Lower lobe of right lung (tissue), 2 donors: ENCODE results near the gene MRPL24. TPM values are rescaled to one million over a fixed set of nuclear protein-coding genes. Genes with fewer than 3 reads are reported as not detected.

Experiments used
- ATAC-seq, 2 donors: fragments of 200-7000 bp; cut with Tn5 transposase; one replicate each; pipeline ENCODE4 v1.9.1; 2020 to 2022; ENCODE audit warnings: mild to moderate bottlenecking in 2 of 2, moderate library complexity in 2 of 2
- DNase-seq: peaks from one replicate; pipeline ENCODE4 v3.0.0-alpha.2; 2020
- H3K27ac ChIP-seq: fragments of 200-600 bp; one replicate; pipeline ENCODE4 v1.8.0; 2022
- H3K27me3 ChIP-seq: fragments of 200-600 bp; one replicate; pipeline ENCODE4 v1.8.0; 2022; ENCODE audit warnings: low read depth
- H3K36me3 ChIP-seq: fragments of 200-600 bp; one replicate; pipeline ENCODE4 v1.8.0; 2022; ENCODE audit warnings: mild to moderate bottlenecking
- H3K4me1 ChIP-seq: fragments of 200-600 bp; one replicate; pipeline ENCODE4 v1.8.0; 2022
- H3K4me3 ChIP-seq: fragments of 200-600 bp; one replicate; pipeline ENCODE4 v1.8.0; 2022; ENCODE audit warnings: mild to moderate bottlenecking
- H3K9me3 ChIP-seq: fragments of 200-600 bp; one replicate; pipeline ENCODE4 v1.8.0; 2022
- CTCF ChIP-seq: fragments of 200-600 bp; IDR thresholded peaks from one replicate; pipeline ENCODE4 v1.8.0; 2022; ENCODE audit warnings: antibody characterized with exemption, mild to moderate bottlenecking
- intact Hi-C: fragments of 100-400 bp; cut with DNase I; formaldehyde crosslinking; loops from one replicate; pipeline ENCODE4 v1.11.0; 2022
- total RNA-seq: library from RNA; stranded (reverse); fragmentation: NEBNext Ultra II Directional; extraction: Animal tissue kit (Norgen Biotek cat#: 25700); gene quantifications from one replicate; pipeline ENCODE4 v1.2.1, GENCODE V29; 2021
- donor health status: DM: no; HTN: yes; CAD: no; lungs with severe emphysema.

MRPL24 gene
- total RNA-seq, 1 donor from 2014 or later = 43.7 TPM

- intact Hi-C loops = no loop called here
- Histone ChIP-seq H3K36me3 (peaks cover 60% of the 10 kb centered on the region), H3K4me1 (peaks cover 28% of the 10 kb centered on the region), H3K27ac (peak overlapping the region; percentile 75), H3K9me3 (no peaks in the 10 kb centered on the region), H3K27me3 (no peaks in the 10 kb centered on the region), H3K4me3 (peak overlapping the region; percentile 87)
- ATAC-seq (peak in 1 of 2 donors; percentile 10), DNase-seq (no peak)
- no peak for TF ChIP-seq CTCF
Observed at GRCh38 chr1:156740237-156740740, 599 bp downstream of the MRPL24 start.

GRCh38 chr1:156738916-156739315 lies 2.0 kb downstream of the MRPL24 start:
- no peak overlapping the region for H3K27ac ChIP-seq
- H3K36me3 ChIP-seq = peaks cover 58% of the 10 kb centered on the region
- DNase-seq (peak; percentile 6), ATAC-seq (no peak)
- H3K4me3 ChIP-seq = no peak overlapping the region
- H3K9me3 ChIP-seq = no peaks in the 10 kb centered on the region
- no peaks in the 10 kb centered on the region for H3K27me3 ChIP-seq
- no peak for TF ChIP-seq CTCF
- intact Hi-C loops = no loop called here
- H3K4me1 ChIP-seq = peaks cover 26% of the 10 kb centered on the region

- no peak overlapping the region for H3K27ac ChIP-seq
- intact Hi-C loops = no loop called here
- no peak overlapping the region for H3K4me3 ChIP-seq
- no peaks in the 10 kb centered on the region for H3K9me3 ChIP-seq
- ATAC-seq = no peak
- H3K36me3 ChIP-seq = peaks cover 58% of the 10 kb centered on the region
- peaks cover 26% of the 10 kb centered on the region for H3K4me1 ChIP-seq
- DNase-seq = peak; percentile 40
- no peak for TF ChIP-seq CTCF
- no peaks in the 10 kb centered on the region for H3K27me3 ChIP-seq
Observed at GRCh38 chr1:156738407-156738806, 2.5 kb downstream of the MRPL24 start.

- Histone ChIP-seq H3K27ac (no peak overlapping the region), H3K36me3 (peaks cover 59% of the 10 kb centered on the region), H3K4me1 (peaks cover 9% of the 10 kb centered on the region), H3K27me3 (no peaks in the 10 kb centered on the region), H3K9me3 (no peaks in the 10 kb centered on the region), H3K4me3 (no peak overlapping the region)
- intact Hi-C loops = no loop called here
- DNase-seq = no peak
- no peak for TF ChIP-seq CTCF
- ATAC-seq = no peak
Observed at GRCh38 chr1:156733989-156734584, 6.8 kb downstream of the MRPL24 start.

- Histone ChIP-seq H3K4me1 (peaks cover 48% of the 10 kb centered on the region), H3K9me3 (no peaks in the 10 kb centered on the region), H3K4me3 (peak within 1 kb of the TSS; percentile 90), H3K27me3 (no peaks in the 10 kb centered on the region), H3K36me3 (peaks cover 37% of the 10 kb centered on the region), H3K27ac (peak within 1 kb of the TSS; percentile 99)
- peak; percentile 97 for ATAC-seq
- peak; percentile 99 for DNase-seq
- TF ChIP-seq CTCF = no peak
- intact Hi-C loops = no loop called here
Observed at GRCh38 chr1:156728599-156729462, 12.1 kb downstream of the MRPL24 start, which contains the start of gene ISG20L2. Gene ISG20L2, minus strand, starts transcription at chr1:156728766. Its CDS starts 1,114 bp downstream, at chr1:156727652.
